Measurements from ENCODE around the gene C1orf74.
A peak's percentile ranks its signal among the peaks of the same experiment; 100 is the strongest.

Gene C1orf74

DNA sequence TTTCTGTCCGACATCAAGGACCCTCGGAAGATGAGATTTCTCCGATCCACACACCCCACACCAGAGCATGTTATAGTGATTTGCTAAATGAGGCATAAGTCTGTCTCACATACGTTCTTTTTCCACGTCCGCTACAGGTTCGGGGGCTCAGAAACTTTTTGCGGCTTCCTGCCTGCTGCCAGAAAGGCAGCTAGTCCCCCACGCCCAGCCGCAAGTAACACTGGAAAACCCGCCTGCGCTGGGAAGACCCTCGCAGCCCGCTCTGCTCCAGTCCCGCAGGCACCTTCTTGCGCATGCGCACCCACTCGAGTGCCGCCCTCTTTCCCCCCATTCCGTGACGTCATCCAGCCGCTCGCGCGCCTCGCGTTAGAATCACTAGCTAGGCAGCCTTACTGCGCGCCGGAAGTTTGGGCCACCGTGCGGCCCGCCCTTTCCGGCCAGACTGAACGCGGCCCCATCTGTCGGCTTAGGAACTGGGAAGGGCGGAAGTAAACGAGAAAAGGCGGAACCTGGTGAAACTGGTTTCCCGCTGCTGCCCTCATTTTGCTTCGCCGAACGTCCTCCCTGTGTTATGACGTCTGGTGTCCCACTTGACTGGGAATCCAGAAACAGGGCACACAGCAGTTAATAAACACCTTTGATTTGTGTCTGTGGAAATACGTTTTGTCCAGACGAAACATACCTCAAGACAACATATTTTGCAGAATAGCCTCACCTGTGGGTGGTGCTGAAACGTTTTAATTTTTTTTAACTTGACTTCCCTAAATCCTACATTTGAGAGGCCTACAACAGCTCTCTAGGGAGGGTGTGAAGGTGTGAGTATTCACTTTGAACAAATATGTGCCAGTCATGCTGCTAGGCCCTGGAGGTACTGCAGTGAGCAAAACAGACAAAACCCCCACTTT lies at the start of gene C1orf74:
Gene C1orf74, minus strand, starts transcription at position 295 of the 905 bp plus-strand sequence. CDS start 925 bp downstream, outside the sequence.
- Histone ChIP-seq H3K4me1 (ENCODE audit: low read length) (peaks cover 24% of the 10 kb centered on the region), H3K36me3 (replicated peaks; ENCODE audit: low read depth, low read length) (peaks cover 26% of the 10 kb centered on the region), H2AFZ (ENCODE audit: low read depth, low read length) (peak within 1 kb of the TSS; percentile 85), H3K4me2 (ENCODE audit: low read length) (peak within 1 kb of the TSS; percentile 92), H3K9me3 (ENCODE audit: insufficient read depth, low read length) (no peaks in the 10 kb centered on the region), H3K9ac (ENCODE audit: low read length) (peak within 1 kb of the TSS; percentile 84), H3K27ac (ENCODE audit: low read length) (peak within 1 kb of the TSS; percentile 81), H3K27me3 (ENCODE audit: low read depth, low read length) (no peaks in the 10 kb centered on the region), H3K4me3 (ENCODE audit: low read length) (peak within 1 kb of the TSS; percentile 84), H4K20me1 (ENCODE audit: insufficient read depth, low read length) (no peaks in the 10 kb centered on the region), H3K79me2 (ENCODE audit: low read length) (peaks cover 19% of the 10 kb centered on the region)
- TF ChIP-seq EZH2phosphoT487 (IDR thresholded peaks at IDR 0.05; ENCODE audit: low read depth), result no peak
- TF ChIP-seq, protein P1, sequence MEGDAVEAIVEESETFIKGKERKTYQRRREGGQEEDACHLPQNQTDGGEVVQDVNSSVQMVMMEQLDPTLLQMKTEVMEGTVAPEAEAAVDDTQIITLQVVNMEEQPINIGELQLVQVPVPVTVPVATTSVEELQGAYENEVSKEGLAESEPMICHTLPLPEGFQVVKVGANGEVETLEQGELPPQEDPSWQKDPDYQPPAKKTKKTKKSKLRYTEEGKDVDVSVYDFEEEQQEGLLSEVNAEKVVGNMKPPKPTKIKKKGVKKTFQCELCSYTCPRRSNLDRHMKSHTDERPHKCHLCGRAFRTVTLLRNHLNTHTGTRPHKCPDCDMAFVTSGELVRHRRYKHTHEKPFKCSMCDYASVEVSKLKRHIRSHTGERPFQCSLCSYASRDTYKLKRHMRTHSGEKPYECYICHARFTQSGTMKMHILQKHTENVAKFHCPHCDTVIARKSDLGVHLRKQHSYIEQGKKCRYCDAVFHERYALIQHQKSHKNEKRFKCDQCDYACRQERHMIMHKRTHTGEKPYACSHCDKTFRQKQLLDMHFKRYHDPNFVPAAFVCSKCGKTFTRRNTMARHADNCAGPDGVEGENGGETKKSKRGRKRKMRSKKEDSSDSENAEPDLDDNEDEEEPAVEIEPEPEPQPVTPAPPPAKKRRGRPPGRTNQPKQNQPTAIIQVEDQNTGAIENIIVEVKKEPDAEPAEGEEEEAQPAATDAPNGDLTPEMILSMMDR (IDR thresholded peaks at IDR 0.05; ENCODE audit: low read depth, low read length), result no peak; the same call in 1 of the 2 replicates

DNA sequence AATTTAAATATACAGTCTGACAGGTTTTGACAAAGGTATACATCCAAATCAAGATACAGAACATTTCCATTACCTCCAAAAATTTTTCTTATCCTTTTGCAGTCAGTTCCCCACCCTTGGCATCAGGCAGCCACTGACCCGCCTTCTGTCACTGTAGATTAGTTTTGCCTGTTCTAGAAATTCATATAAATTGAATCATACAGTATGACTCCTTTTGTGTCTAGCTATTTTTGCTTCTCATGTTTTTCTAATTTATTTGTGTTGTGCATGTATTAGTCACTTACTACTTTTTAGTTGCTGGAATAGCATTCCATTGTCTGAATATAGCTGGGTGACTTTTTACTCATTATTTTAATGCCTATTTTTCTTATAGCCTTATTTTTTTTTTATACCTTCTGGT lies 47.3 kb upstream of the C1orf74 start:
- Histone ChIP-seq H3K4me3 (ENCODE audit: low read length) (no peak overlapping the region), H3K79me2 (ENCODE audit: low read length) (peaks cover 21% of the 10 kb centered on the region), H2AFZ (ENCODE audit: low read depth, low read length) (no peak overlapping the region), H4K20me1 (ENCODE audit: insufficient read depth, low read length) (no peaks in the 10 kb centered on the region), H3K9ac (ENCODE audit: low read length) (no peak overlapping the region), H3K9me3 (ENCODE audit: insufficient read depth, low read length) (no peaks in the 10 kb centered on the region), H3K4me2 (ENCODE audit: low read length) (no peak overlapping the region), H3K27ac (ENCODE audit: low read length) (no peak overlapping the region), H3K27me3 (ENCODE audit: low read depth, low read length) (no peaks in the 10 kb centered on the region), H3K4me1 (ENCODE audit: low read length) (peaks cover 18% of the 10 kb centered on the region), H3K36me3 (replicated peaks; ENCODE audit: low read depth, low read length) (peaks cover 55% of the 10 kb centered on the region)
- TF ChIP-seq, protein P1 (IDR thresholded peaks at IDR 0.05; ENCODE audit: low read depth, low read length), result no peak
- no peak for TF ChIP-seq EZH2phosphoT487 (IDR thresholded peaks at IDR 0.05; ENCODE audit: low read depth)

DNA sequence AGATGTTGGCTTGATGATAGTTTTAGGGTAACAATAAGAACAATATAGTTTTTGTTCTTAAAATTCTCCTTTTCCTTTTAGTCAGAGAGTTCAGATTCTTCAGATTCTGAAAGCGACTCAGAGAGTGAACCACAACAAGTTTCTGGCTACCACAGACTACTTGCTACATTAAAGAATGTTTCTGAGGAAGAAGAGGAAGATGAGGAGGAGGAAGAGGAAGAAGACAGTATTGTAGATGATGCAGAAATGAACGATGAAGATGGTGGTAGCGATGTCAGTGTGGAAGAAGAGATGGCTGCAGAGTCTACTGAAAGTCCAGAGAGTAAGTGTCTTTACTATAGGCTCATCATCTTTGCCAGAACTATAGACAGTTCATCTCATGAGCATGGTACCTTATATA lies 46.4 kb upstream of the C1orf74 start:
- Histone ChIP-seq H3K36me3 (replicated peaks; ENCODE audit: low read depth, low read length) (peaks cover 46% of the 10 kb centered on the region), H2AFZ (ENCODE audit: low read depth, low read length) (no peak overlapping the region), H4K20me1 (ENCODE audit: insufficient read depth, low read length) (no peaks in the 10 kb centered on the region), H3K4me1 (ENCODE audit: low read length) (peaks cover 17% of the 10 kb centered on the region), H3K27me3 (ENCODE audit: low read depth, low read length) (no peaks in the 10 kb centered on the region), H3K4me3 (ENCODE audit: low read length) (no peak overlapping the region), H3K4me2 (ENCODE audit: low read length) (no peak overlapping the region), H3K9ac (ENCODE audit: low read length) (no peak overlapping the region), H3K27ac (ENCODE audit: low read length) (no peak overlapping the region), H3K9me3 (ENCODE audit: insufficient read depth, low read length) (no peaks in the 10 kb centered on the region), H3K79me2 (ENCODE audit: low read length) (peaks cover 21% of the 10 kb centered on the region)
- no peak for TF ChIP-seq EZH2phosphoT487 (IDR thresholded peaks at IDR 0.05; ENCODE audit: low read depth)
- TF ChIP-seq, protein P1 (IDR thresholded peaks at IDR 0.05; ENCODE audit: low read depth, low read length), result no peak

DNA sequence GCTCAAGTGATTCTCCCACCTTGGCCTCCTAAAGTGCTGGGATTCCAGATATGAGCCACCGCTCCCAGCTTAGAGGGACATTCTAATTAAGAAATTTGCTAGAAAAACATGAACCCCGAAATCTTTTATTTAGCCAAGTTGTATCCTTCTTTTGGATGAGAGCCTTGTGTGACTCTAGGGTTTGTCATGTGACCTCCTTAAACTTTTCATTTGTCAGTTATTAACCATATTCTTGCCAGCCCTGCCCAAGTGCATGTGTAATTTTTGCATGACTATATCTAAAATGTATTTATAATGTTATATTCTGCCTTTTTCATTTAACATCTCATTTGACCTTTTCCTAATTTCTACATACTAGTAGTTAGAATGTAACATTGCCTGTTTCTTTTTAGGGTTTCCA lies 45.4 kb upstream of the C1orf74 start:
- no peak overlapping the region for H2AFZ ChIP-seq (ENCODE audit: low read depth, low read length)
- H3K4me2 ChIP-seq (ENCODE audit: low read length), result no peak overlapping the region
- H3K27ac ChIP-seq (ENCODE audit: low read length), result no peak overlapping the region
- H3K36me3 ChIP-seq (replicated peaks; ENCODE audit: low read depth, low read length), result peaks cover 36% of the 10 kb centered on the region
- H3K79me2 ChIP-seq (ENCODE audit: low read length), result peaks cover 21% of the 10 kb centered on the region
- H3K9me3 ChIP-seq (ENCODE audit: insufficient read depth, low read length), result no peaks in the 10 kb centered on the region
- no peak overlapping the region for H3K4me3 ChIP-seq (ENCODE audit: low read length)
- H3K27me3 ChIP-seq (ENCODE audit: low read depth, low read length), result no peaks in the 10 kb centered on the region
- H3K9ac ChIP-seq (ENCODE audit: low read length), result no peak overlapping the region
- H4K20me1 ChIP-seq (ENCODE audit: insufficient read depth, low read length), result no peaks in the 10 kb centered on the region
- peaks cover 12% of the 10 kb centered on the region for H3K4me1 ChIP-seq (ENCODE audit: low read length)
- TF ChIP-seq EZH2phosphoT487 (IDR thresholded peaks at IDR 0.05; ENCODE audit: low read depth), result no peak
- TF ChIP-seq, protein P1 (IDR thresholded peaks at IDR 0.05; ENCODE audit: low read depth, low read length), result no peak
